Measurements from ENCODE around the gene NFE2L3.
"Not testable (repeated sequence)": the region's sequence is repeated elsewhere in the genome, so short reads cannot be mapped to it uniquely, and the experiment has no call there.

Gene NFE2L3

DNA sequence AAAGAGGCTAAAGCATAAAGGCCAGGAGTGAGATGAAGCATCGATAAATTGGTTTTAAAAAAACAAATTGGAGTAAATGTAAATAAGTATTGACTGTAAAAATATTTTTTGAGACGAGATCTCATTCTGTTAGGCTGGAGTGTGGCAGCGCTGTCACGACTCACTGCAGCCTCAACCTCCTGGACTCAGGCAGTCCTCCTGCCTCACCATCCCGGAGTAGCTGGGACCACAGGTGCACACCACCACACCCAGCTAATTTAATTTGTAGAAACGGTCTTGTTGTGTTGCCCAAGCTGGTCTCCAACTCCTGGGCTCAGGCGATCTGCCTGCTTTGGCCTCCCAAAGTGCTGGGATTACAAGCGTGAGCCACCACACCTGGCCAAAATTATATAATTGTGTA lies 30.7 kb downstream of the NFE2L3 start:
- Mint-ChIP-seq H3K9me3 (no peaks in the 10 kb centered on the region), H3K27ac (peak overlapping the region; percentile 59), H3K27me3 (no peaks in the 10 kb centered on the region), H3K4me1 (peaks cover 34 to 52% of the 10 kb centered on the region in 2 donors), H3K36me3 (peaks cover 20 to 44% of the 10 kb centered on the region in 2 donors), H3K4me3 (no peak overlapping the region)
- ATAC-seq (replicated peaks) (no peak), DNase-seq (no peak)

DNA sequence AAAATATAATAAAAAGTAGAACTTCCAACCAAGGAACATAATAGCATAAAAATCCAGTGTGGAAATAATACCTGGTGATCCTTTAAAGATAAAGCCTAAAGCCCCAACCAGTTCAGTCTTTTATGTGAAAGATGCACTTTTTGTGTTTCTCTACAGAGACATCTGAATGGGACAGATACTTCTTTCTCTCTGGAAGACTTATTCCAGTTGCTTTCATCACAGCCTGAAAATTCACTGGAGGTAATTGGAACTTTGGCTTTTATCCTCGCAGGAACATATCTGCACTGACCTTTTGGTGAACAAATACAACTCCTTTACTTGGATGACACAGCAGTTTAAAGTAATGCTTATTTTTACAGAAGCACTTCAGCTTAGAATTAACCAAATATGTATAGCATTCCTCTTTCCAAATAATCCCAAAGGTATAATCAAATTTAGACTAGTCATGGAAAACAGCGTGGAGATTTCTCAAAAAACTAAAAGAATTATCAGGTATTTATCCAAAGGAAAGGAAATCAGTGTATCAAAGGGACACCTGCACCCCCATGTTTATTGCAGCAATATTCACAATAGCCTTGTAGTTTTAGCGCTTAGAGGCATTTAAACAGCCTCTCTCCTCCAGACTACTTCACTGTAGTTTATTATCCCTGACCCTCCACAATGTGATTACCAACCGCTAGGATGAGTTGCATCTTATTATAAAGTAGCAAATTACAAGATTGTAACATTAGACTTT lies 31.7 kb downstream of the NFE2L3 start:
- no peak for ATAC-seq (replicated peaks)
- no peak overlapping the region for H3K4me3 Mint-ChIP-seq
- peaks cover 20 to 53% of the 10 kb centered on the region in 2 donors for H3K36me3 Mint-ChIP-seq

GRCh38 chr7:26184281-26185101 lies 32.5 kb downstream of the NFE2L3 start:
- ATAC-seq (replicated peaks); H3K4me3 Mint-ChIP-seq; H3K9me3 Mint-ChIP-seq; H3K27me3 Mint-ChIP-seq; DNase-seq: not testable (repeated sequence)
- Mint-ChIP-seq H3K4me1 (peaks cover 43 to 55% of the 10 kb centered on the region in 2 donors), H3K36me3 (peaks cover 25 to 61% of the 10 kb centered on the region in 2 donors), H3K27ac (peak overlapping the region; percentile 87)

More for the DNA sequence above, 31.7 kb downstream of the NFE2L3 start:
- Mint-ChIP-seq H3K27me3 (no peaks in the 10 kb centered on the region), H3K4me1 (peaks cover 39 to 54% of the 10 kb centered on the region in 2 donors), H3K27ac (peak overlapping the region; percentile 87), H3K9me3 (no peaks in the 10 kb centered on the region)
- DNase-seq = no peak

DNA sequence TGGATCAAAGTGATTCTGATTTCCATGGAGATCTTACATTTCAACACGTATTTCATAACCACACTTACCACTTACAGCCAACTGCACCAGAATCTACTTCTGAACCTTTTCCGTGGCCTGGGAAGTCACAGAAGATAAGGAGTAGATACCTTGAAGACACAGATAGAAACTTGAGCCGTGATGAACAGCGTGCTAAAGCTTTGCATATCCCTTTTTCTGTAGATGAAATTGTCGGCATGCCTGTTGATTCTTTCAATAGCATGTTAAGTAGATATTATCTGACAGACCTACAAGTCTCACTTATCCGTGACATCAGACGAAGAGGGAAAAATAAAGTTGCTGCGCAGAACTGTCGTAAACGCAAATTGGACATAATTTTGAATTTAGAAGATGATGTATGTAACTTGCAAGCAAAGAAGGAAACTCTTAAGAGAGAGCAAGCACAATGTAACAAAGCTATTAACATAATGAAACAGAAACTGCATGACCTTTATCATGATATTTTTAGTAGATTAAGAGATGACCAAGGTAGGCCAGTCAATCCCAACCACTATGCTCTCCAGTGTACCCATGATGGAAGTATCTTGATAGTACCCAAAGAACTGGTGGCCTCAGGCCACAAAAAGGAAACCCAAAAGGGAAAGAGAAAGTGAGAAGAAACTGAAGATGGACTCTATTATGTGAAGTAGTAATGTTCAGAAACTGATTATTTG lies 33.3 kb downstream of the NFE2L3 start:
- Mint-ChIP-seq H3K4me1 (peaks cover 38 to 57% of the 10 kb centered on the region in 2 donors), H3K36me3 (peaks cover 28 to 64% of the 10 kb centered on the region in 2 donors), H3K27me3 (no peaks in the 10 kb centered on the region), H3K9me3 (no peaks in the 10 kb centered on the region), H3K27ac (peak overlapping the region; percentile 90), H3K4me3 (peak overlapping the region; percentile 19 to 29)
- DNase-seq = no peak
- ATAC-seq (replicated peaks) = peak; percentile 54

GRCh38 chr7:26185844-26186180 lies 33.8 kb downstream of the NFE2L3 start:
- no peaks in the 10 kb centered on the region for H3K9me3 Mint-ChIP-seq
- ATAC-seq (replicated peaks) (peak in 1 of 2 donors; percentile 1), DNase-seq (no peak)
- no peaks in the 10 kb centered on the region for H3K27me3 Mint-ChIP-seq
- peaks cover 42 to 63% of the 10 kb centered on the region in 2 donors for H3K4me1 Mint-ChIP-seq
- peak overlapping the region; percentile 90 for H3K27ac Mint-ChIP-seq
- peak overlapping the region in 1 of 2 donors; percentile 29 for H3K4me3 Mint-ChIP-seq
- H3K36me3 Mint-ChIP-seq = peaks cover 33 to 64% of the 10 kb centered on the region in 2 donors

DNA sequence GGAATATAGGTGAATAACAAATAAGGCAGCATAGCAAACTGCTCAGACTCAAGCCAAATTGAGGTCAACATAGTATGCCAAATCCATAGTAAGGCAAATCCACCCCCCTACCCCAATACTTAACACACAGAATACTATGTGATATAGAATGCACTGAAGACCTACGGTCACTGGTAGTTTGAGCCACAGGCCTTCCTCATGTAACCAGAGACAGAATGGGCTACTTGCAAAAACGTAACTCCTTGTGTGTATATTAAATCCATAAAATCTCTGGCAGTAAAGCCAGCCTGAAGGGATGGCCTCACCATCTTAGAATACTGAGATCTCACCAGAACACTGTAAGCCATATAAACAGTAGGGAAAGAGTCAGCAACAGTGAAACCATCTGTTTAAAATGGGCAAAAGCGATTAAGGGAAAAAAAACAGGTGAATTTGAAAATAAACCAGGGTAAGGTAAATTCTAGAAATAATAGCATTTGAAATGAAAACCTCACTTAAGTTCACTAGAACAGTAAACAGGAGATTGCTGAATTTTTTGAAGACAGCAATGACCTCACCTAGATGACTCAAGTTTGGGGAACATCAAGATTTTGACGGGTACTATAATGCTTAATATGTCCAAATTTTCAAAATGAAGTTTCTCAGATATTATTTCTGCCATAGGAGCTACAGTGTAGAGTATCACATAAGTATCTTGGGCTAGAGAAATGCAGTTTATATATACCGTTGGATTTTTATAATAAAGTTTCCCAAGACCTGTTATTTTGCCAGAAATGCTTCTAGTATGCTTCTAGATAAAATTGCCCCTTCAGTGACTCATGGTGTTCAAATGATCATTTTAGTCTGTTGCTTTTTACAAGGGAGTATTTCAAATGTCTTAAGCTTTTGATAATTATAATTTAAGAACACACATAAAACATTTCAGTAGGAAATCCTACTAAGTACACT lies 34.6 kb downstream of the NFE2L3 start:
- DNase-seq (no peak), ATAC-seq (replicated peaks) (no peak)
- Mint-ChIP-seq H3K4me1 (peaks cover 38 to 65% of the 10 kb centered on the region in 2 donors), H3K36me3 (peaks cover 36 to 64% of the 10 kb centered on the region in 2 donors), H3K4me3 (peak overlapping the region in 1 of 2 donors; percentile 9), H3K27ac (peak overlapping the region; percentile 62), H3K9me3 (no peaks in the 10 kb centered on the region), H3K27me3 (no peaks in the 10 kb centered on the region)

DNA sequence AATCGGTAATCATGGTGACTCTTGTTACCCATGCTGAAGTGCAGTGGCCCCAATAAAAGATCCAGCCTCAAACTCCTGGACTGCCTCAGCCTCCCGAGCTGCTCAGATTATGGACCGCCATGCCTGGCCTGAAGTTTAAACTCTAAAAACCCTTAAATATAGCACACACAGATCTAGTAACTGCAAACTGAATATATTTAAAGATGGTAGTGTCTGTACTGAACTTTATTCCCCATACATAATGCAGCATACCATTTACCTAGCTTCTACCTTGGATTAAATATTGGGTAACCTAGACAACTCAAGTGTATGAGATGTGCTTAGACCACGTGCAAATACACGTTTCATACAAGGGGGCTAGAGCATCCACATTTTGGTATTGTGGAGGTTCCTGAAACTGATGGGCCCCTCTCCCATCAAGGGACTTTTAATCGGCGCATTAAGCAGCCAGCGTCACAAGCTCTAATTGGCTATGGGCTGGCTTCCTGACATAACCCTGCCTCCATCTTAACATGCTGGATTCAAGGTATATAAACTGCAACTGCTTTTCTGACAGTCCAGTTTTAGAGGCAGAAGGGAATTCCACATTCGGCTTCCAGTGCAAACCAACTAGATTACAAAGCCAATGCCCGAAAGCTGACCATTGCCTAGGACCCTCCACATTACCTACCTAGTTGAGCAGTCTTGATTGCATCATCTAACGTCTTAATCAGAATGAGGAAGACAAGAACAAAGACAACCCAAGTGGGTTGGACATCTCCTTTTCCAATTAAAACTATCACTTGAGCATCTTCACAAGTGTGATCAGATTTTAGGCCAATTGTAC lies 35.6 kb downstream of the NFE2L3 start:
- H3K27me3 Mint-ChIP-seq = no peaks in the 10 kb centered on the region
- peak overlapping the region; percentile 62 for H3K27ac Mint-ChIP-seq
- H3K36me3 Mint-ChIP-seq = peaks cover 45 to 71% of the 10 kb centered on the region in 2 donors
- peaks cover 44 to 74% of the 10 kb centered on the region in 2 donors for H3K4me1 Mint-ChIP-seq
- peak; percentile 13 to 19 for ATAC-seq (replicated peaks)
- H3K9me3 Mint-ChIP-seq = no peaks in the 10 kb centered on the region
- no peak for DNase-seq
- H3K4me3 Mint-ChIP-seq = no peak overlapping the region

DNA sequence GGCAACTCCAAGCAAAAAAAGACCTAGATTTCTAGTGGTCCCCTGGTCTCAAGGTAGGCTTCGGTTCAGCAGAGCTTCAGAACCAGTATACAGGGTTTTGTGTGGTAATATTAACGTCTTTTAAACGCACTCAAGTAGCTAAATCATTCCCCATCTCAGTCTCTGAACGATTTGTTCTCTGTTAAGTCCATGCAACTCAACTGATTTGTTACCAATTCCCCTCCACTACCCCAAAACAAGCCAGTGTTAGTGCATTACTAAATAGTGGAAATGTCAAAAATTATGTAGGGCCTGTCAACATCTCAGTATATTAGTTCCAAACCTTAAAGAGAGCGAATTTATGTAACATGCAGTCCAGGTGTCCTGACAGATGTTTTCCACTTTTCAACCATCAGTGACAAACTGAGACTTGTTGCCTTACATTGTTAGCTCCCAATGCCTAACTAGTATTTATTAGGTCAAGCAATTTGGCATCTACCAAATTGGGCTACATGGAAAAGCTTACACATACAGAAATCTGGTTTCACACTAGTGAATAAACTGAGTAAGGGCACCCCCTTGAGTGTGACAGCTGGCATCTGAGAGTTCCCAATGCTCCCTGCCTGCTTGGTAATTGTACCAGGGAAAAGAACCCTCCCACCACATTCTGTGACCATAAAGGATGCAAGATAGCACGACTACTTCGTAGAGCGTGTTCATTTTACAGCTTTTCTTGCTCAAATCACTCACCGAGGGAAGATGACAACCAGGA lies 36.4 kb downstream of the NFE2L3 start:
- Mint-ChIP-seq H3K9me3 (no peaks in the 10 kb centered on the region), H3K4me1 (peaks cover 49 to 78% of the 10 kb centered on the region in 2 donors), H3K27me3 (no peaks in the 10 kb centered on the region), H3K36me3 (peaks cover 52 to 79% of the 10 kb centered on the region in 2 donors), H3K27ac (peak overlapping the region; percentile 81), H3K4me3 (no peak overlapping the region)
- DNase-seq = no peak
- no peak for ATAC-seq (replicated peaks)

DNA sequence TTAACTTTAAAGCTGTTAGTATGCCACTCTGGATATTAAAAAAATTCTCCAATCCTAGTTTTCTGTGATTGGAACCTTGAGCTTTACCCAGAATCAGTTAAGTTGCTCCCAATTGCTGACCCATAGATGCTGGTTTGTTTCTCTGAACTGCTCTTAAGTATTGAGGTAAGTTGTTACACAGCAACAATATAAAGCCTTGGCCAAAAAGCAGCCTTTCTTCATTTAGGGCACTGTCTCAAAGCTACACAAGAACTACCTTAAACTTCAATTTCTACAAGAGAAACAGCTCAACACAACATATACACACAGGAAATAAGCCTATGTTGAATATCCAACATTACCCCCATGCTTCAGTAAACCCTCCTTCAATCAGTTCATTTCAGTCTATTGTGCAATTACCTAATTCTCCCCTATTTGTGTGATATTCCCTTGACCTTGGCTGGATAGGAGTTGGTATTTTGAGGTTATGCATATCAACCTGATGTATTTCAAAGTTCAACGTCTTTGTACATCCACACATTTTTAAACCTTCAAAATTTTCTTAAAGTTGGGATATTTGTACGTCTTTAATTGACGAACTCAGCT lies 37.1 kb downstream of the NFE2L3 start:
- Mint-ChIP-seq H3K4me1 (peaks cover 53 to 78% of the 10 kb centered on the region in 2 donors), H3K27me3 (no peaks in the 10 kb centered on the region), H3K4me3 (no peak overlapping the region), H3K27ac (peak overlapping the region; percentile 81), H3K9me3 (no peaks in the 10 kb centered on the region), H3K36me3 (peaks cover 59 to 81% of the 10 kb centered on the region in 2 donors)
- DNase-seq = no peak
- no peak for ATAC-seq (replicated peaks)

DNA sequence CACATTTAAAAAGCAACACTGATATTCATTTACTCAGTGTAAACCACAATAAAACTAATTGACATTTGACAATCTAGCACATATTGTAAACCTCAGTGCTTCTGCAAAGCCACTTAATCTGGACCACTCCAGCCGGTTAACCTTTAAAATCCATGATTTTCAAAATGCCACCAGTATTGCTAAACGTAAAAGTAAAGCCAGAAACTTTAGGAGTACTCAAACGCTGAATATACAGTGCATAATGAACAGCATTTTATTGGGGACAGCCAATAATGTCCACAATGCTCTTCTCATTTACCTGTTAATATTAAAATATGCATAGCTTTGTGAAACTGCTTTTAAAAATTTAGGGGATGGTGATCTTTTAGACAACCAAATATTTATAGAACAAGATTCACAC lies 37.7 kb downstream of the NFE2L3 start:
- Mint-ChIP-seq H3K4me3 (no peak overlapping the region), H3K36me3 (peaks cover 60 to 81% of the 10 kb centered on the region in 2 donors), H3K27ac (no peak overlapping the region), H3K27me3 (no peaks in the 10 kb centered on the region), H3K4me1 (peaks cover 54 to 79% of the 10 kb centered on the region in 2 donors), H3K9me3 (no peaks in the 10 kb centered on the region)
- ATAC-seq (replicated peaks) (no peak), DNase-seq (no peak)

DNA sequence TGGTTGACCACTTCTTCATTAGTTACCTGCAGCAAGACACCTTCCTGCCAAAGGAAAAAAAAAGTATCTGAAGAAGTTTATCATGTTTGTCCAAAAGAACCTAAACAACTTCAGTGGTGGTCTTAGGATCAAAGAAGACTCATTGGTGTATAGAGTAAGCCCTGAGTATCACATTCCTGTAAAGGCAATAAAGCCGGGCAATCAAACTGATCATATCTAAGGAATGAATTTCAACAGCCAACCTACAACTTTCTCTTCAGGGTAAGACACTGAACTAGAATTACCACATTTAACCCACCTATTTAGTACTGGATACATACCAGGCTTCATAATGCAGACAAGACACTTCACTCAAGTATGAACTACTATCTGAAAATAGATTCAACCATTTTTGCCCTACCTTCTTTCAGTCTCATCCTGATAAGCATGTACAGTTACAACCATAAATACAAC lies 38.4 kb downstream of the NFE2L3 start:
- no peaks in the 10 kb centered on the region for H3K9me3 Mint-ChIP-seq
- H3K27ac Mint-ChIP-seq = peak overlapping the region; percentile 69
- H3K4me3 Mint-ChIP-seq = no peak overlapping the region
- no peaks in the 10 kb centered on the region for H3K27me3 Mint-ChIP-seq
- ATAC-seq (replicated peaks) (no peak), DNase-seq (no peak)
- H3K4me1 Mint-ChIP-seq = peaks cover 53 to 79% of the 10 kb centered on the region in 2 donors
- H3K36me3 Mint-ChIP-seq = peaks cover 60 to 78% of the 10 kb centered on the region in 2 donors
